Hepatocyte (in vitro differentiated cells): ENCODE results near the gene DUSP15. TPM values are rescaled to one million over a fixed set of nuclear protein-coding genes. Genes with fewer than 3 reads are reported as not detected.

Experiments used
- DNase-seq: peaks from one replicate; pipeline ENCODE4 v3.0.0-alpha.2; 2016; ENCODE audit warnings: low spot score
- H2AFZ ChIP-seq: fragments of 200-600 bp; sonication (generic); 2 replicates; pipeline ENCODE4 v1.6.0; 2016; ENCODE audit warnings: antibody characterized with exemption, mild to moderate bottlenecking
- H3K27ac ChIP-seq: fragments of 200-600 bp; sonication (generic); 2 replicates; pipeline ENCODE4 v1.5.1; 2016; ENCODE audit warnings: mild to moderate bottlenecking
- H3K27me3 ChIP-seq: fragments of 200-600 bp; sonication (generic); 2 replicates; pipeline ENCODE4 v1.6.1; 2016
- H3K36me3 ChIP-seq: fragments of 200-600 bp; sonication (generic); replicated peaks from 2 replicates; pipeline ENCODE4 v1.5.1; 2016; ENCODE audit warnings: low read depth; ENCODE audit not compliant: insufficient read depth
- H3K4me1 ChIP-seq: fragments of 200-600 bp; sonication (generic); 2 replicates; pipeline ENCODE4 v1.5.1; 2016; ENCODE audit warnings: mild to moderate bottlenecking, moderate library complexity; ENCODE audit not compliant: insufficient read depth
- H3K4me2 ChIP-seq: fragments of 200-600 bp; sonication (generic); 2 replicates; pipeline ENCODE4 v1.6.0; 2016
- H3K4me3 ChIP-seq: fragments of 200-600 bp; sonication (generic); 2 replicates; pipeline ENCODE4 v1.5.1; 2016; ENCODE audit warnings: mild to moderate bottlenecking
- H3K79me2 ChIP-seq: fragments of 200-600 bp; sonication (generic); 2 replicates; pipeline ENCODE4 v1.6.0; 2017; ENCODE audit warnings: mild to moderate bottlenecking
- H3K9me2 ChIP-seq: fragments of 200-600 bp; sonication (generic); replicated peaks from 2 replicates; pipeline ENCODE4 v1.6.0; 2017; ENCODE audit warnings: mild to moderate bottlenecking; ENCODE audit not compliant: insufficient read depth
- H3K9me3 ChIP-seq: fragments of 200-600 bp; sonication (generic); 2 replicates; pipeline ENCODE4 v1.5.1; 2016; ENCODE audit warnings: low read depth, mild to moderate bottlenecking
- H4K20me1 ChIP-seq: fragments of 200-600 bp; sonication (generic); 2 replicates; pipeline ENCODE4 v1.6.0; 2016; ENCODE audit warnings: mild to moderate bottlenecking; ENCODE audit not compliant: insufficient read depth, poor library complexity, severe bottlenecking
- CTCF ChIP-seq: fragments of 200-600 bp; sonication (generic); IDR thresholded peaks from 2 replicates; pipeline ENCODE4 v1.5.1; 2016; ENCODE audit warnings: antibody characterized with exemption, mild to moderate bottlenecking; ENCODE audit not compliant: poor library complexity
- EZH2 ChIP-seq: fragments of 200-600 bp; sonication (generic); IDR thresholded peaks from 2 replicates; pipeline ENCODE4 v1.6.1; 2016; ENCODE audit warnings: antibody characterized with exemption, mild to moderate bottlenecking, borderline replicate concordance
- EZH2phosphoT487 ChIP-seq: fragments of 200-600 bp; sonication (generic); IDR thresholded peaks from one replicate; pipeline ENCODE4 v1.6.1; 2018; ENCODE audit warnings: antibody characterized with exemption, mild to moderate bottlenecking, low read depth, moderate library complexity; ENCODE audit not compliant: unreplicated experiment, severe bottlenecking
- WGBS: methylation state at CpG from one replicate; pipeline ENCODE4 v1.1.6; 2016; ENCODE audit warnings: low lambda C conversion rate; ENCODE audit errors: missing lambda C conversion rate; 5-methylcytosine and 5-hydroxymethylcytosine counted together
- polyA plus RNA-seq: library from polyadenylated mRNA; unstranded; fragments of >200 nt; fragmentation: Nextera tagmentation; extraction: Ambion mirVana; gene quantifications from 2 replicates; pipeline ENCODE4 v1.2.1, GENCODE V29; 2016
- total RNA-seq: library from RNA; depleted of rRNA; stranded (reverse); fragments of >200 nt; gene quantifications from 2 replicates; pipeline ENCODE4 v1.2.3, GENCODE V29; 2014

The DUSP15 gene
- total and polyA plus RNA-seq, 2 experiments from 2014 or later, result 10.2 to 23.0 TPM

- Histone ChIP-seq H3K4me1 (peaks cover 34% of the 10 kb centered on the region), H3K4me2 (no peak within 1 kb of the TSS), H3K36me3 (no peaks in the 10 kb centered on the region), H3K9me2 (no peaks in the 10 kb centered on the region), H3K27ac (no peak within 1 kb of the TSS), H4K20me1 (no peaks in the 10 kb centered on the region), H3K9me3 (no peaks in the 10 kb centered on the region), H3K27me3 (peaks cover 30% of the 10 kb centered on the region), H2AFZ (no peak within 1 kb of the TSS), H3K79me2 (no peaks in the 10 kb centered on the region), H3K4me3 (no peak within 1 kb of the TSS)
- 73% methylated on average over 21 of the region's 21 CpGs for WGBS
- TF ChIP-seq EZH2 (no peak), CTCF (no peak), EZH2phosphoT487 (no peak)
- no peak for DNase-seq
These were observed 24.9 kb downstream of the DUSP15 start, which contains the start of gene FOXS1 for GRCh38 chr20:31845300-31845863. FOXS1 (minus strand) TSS chr20:31845604; CDS start chr20:31845542, 62 bp downstream.

- Histone ChIP-seq H3K9me3 (no peaks in the 10 kb centered on the region), H3K36me3 (no peaks in the 10 kb centered on the region), H3K9me2 (no peaks in the 10 kb centered on the region), H3K27ac (no peak overlapping the region), H3K4me2 (no peak overlapping the region), H3K4me1 (peaks cover 34% of the 10 kb centered on the region), H3K79me2 (no peaks in the 10 kb centered on the region), H2AFZ (no peak overlapping the region), H3K4me3 (no peak overlapping the region), H4K20me1 (no peaks in the 10 kb centered on the region), H3K27me3 (peaks cover 25% of the 10 kb centered on the region)
- 94% methylated on average over 28 of the region's 28 CpGs for WGBS
- TF ChIP-seq EZH2phosphoT487, result no peak
- no peak for TF ChIP-seq CTCF
- no peak for TF ChIP-seq EZH2
- DNase-seq, result no peak
These were observed 25.5 kb downstream of the DUSP15 start for GRCh38 chr20:31844737-31845299.

GRCh38 chr20:31843881-31844280 is 26.4 kb downstream of the DUSP15 start:
- Histone ChIP-seq H3K36me3 (no peaks in the 10 kb centered on the region), H3K27ac (no peak overlapping the region), H3K27me3 (peaks cover 15% of the 10 kb centered on the region), H3K4me2 (no peak overlapping the region), H2AFZ (no peak overlapping the region), H3K4me1 (peaks cover 34% of the 10 kb centered on the region), H3K79me2 (no peaks in the 10 kb centered on the region), H4K20me1 (no peaks in the 10 kb centered on the region), H3K9me3 (no peaks in the 10 kb centered on the region), H3K9me2 (no peaks in the 10 kb centered on the region), H3K4me3 (no peak overlapping the region)
- no peak for TF ChIP-seq EZH2
- no peak for TF ChIP-seq EZH2phosphoT487
- TF ChIP-seq CTCF, result no peak
- 95% methylated on average over 5 of the region's 5 CpGs for WGBS
- no peak for DNase-seq

GRCh38 chr20:31843288-31843687 is 27.0 kb downstream of the DUSP15 start:
- TF ChIP-seq EZH2phosphoT487 (no peak), EZH2 (no peak), CTCF (no peak)
- H3K27ac ChIP-seq, result peak overlapping the region; percentile 28
- no peaks in the 10 kb centered on the region for H3K36me3 ChIP-seq
- H2AFZ ChIP-seq, result no peak overlapping the region
- WGBS, result 77% methylated on average over 6 of the region's 6 CpGs
- no peaks in the 10 kb centered on the region for H4K20me1 ChIP-seq
- H3K27me3 ChIP-seq, result peaks cover 9% of the 10 kb centered on the region
- H3K4me2 ChIP-seq, result no peak overlapping the region
- H3K4me1 ChIP-seq, result peaks cover 34% of the 10 kb centered on the region
- no peaks in the 10 kb centered on the region for H3K79me2 ChIP-seq
- DNase-seq, result no peak
- H3K4me3 ChIP-seq, result no peak overlapping the region
- H3K9me3 ChIP-seq, result no peaks in the 10 kb centered on the region
- no peaks in the 10 kb centered on the region for H3K9me2 ChIP-seq
